ENCODE results near the gene PRKCA.

- TF ChIP-seq EP300 (IDR thresholded peaks at IDR 0.05; ENCODE audit: borderline replicate concordance) (no peak), YY1 (IDR thresholded peaks at IDR 0.05; ENCODE audit: low read depth) (no peak), REST (IDR thresholded peaks at IDR 0.05; ENCODE audit: low read depth) (no peak), CEBPB (IDR thresholded peaks at IDR 0.05) (no peak), EGR1 (IDR thresholded peaks at IDR 0.05) (no peak), RAD21 (IDR thresholded peaks at IDR 0.05; ENCODE audit: low read depth) (no peak)
- TF ChIP-seq, protein P1, sequence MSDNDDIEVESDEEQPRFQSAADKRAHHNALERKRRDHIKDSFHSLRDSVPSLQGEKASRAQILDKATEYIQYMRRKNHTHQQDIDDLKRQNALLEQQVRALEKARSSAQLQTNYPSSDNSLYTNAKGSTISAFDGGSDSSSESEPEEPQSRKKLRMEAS (IDR thresholded peaks at IDR 0.05): no peak
Observed at GRCh38 chr17:66474258-66474657, 171.8 kb downstream of the PRKCA start.
